Measurements from ENCODE around the gene FNTB. TPM values are rescaled to one million over a fixed set of nuclear protein-coding genes. Genes with fewer than 3 reads are reported as not detected.

Gene FNTB
- total RNA-seq, 1 donor from 2014 or later: 13.3 TPM

DNA sequence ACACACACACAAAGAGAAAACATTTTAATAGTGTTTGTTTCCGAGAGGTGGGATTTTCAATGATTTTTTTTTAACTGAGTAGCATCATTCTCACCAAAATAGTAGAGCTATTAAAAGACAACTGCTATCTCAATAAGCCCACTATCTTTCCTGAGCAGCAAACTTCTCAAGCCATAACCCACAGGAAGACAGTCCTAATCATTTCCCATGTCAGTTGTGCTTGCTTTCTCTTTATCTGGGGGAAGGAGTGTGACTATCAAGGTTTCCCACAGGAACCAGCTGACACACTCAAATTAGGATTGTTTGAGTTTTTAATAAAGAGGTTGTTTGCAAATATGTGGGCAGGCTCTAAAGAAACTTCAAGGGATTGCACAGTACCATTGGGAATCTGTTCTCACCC, 120.5 kb downstream of the FNTB start:
- intact Hi-C loops (cut with DNase I): loop anchor here (10.0 kb wide), 1 partner anchor 48 kb away; no protein-coding TSS in a partner anchor
- no peak for DNase-seq (ENCODE audit: extremely low spot score in 2 of 2)
- Histone ChIP-seq H3K27me3 (no peaks in the 10 kb centered on the region), H3K4me1 (peaks cover 7% of the 10 kb centered on the region), H3K27ac (no peak overlapping the region), H3K9me3 (no peaks in the 10 kb centered on the region), H3K36me3 (no peaks in the 10 kb centered on the region), H3K4me3 (no peak overlapping the region)
- TF ChIP-seq, protein P1, sequence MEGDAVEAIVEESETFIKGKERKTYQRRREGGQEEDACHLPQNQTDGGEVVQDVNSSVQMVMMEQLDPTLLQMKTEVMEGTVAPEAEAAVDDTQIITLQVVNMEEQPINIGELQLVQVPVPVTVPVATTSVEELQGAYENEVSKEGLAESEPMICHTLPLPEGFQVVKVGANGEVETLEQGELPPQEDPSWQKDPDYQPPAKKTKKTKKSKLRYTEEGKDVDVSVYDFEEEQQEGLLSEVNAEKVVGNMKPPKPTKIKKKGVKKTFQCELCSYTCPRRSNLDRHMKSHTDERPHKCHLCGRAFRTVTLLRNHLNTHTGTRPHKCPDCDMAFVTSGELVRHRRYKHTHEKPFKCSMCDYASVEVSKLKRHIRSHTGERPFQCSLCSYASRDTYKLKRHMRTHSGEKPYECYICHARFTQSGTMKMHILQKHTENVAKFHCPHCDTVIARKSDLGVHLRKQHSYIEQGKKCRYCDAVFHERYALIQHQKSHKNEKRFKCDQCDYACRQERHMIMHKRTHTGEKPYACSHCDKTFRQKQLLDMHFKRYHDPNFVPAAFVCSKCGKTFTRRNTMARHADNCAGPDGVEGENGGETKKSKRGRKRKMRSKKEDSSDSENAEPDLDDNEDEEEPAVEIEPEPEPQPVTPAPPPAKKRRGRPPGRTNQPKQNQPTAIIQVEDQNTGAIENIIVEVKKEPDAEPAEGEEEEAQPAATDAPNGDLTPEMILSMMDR (IDR thresholded peaks at IDR 0.05): no peak
- TF ChIP-seq POLR2AphosphoS5 (IDR thresholded peaks at IDR 0.05; ENCODE audit: insufficient read depth in 1 of 2, low read depth in 1 of 2) (no peak), POLR2A (IDR thresholded peaks at IDR 0.05) (no peak)

DNA sequence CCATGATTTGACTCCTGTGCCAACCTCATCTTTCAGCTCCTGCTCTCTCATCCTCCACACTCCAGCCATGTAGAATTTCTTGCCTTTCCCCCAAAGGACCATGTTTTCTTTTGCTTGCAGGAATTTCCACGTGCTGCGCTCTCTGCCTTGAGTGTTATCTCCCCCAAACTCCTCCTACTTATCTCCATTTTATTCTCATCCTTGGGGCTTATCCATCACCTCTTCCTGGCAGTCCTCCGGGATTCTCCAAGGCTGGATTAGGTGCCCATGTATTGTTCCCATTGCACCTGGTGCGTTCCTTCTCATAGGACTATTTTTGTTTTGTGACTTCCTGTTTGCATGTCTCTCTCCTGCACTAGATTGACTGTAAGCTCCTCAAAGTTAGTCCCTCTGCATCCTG, 122.7 kb downstream of the FNTB start:
- H3K27me3 ChIP-seq: no peaks in the 10 kb centered on the region
- H3K4me3 ChIP-seq: no peak overlapping the region
- no peaks in the 10 kb centered on the region for H3K4me1 ChIP-seq
- intact Hi-C loops (cut with DNase I): loop anchor here (10.0 kb wide), 1 partner anchor 45 kb away; no protein-coding TSS in a partner anchor
- H3K27ac ChIP-seq: no peak overlapping the region
- no peak for DNase-seq (ENCODE audit: extremely low spot score in 2 of 2)
- no peaks in the 10 kb centered on the region for H3K36me3 ChIP-seq
- no peaks in the 10 kb centered on the region for H3K9me3 ChIP-seq
- TF ChIP-seq, protein P1 (IDR thresholded peaks at IDR 0.05): no peak
- TF ChIP-seq POLR2AphosphoS5 (IDR thresholded peaks at IDR 0.05; ENCODE audit: insufficient read depth in 1 of 2, low read depth in 1 of 2) (no peak), POLR2A (IDR thresholded peaks at IDR 0.05) (no peak)

DNA sequence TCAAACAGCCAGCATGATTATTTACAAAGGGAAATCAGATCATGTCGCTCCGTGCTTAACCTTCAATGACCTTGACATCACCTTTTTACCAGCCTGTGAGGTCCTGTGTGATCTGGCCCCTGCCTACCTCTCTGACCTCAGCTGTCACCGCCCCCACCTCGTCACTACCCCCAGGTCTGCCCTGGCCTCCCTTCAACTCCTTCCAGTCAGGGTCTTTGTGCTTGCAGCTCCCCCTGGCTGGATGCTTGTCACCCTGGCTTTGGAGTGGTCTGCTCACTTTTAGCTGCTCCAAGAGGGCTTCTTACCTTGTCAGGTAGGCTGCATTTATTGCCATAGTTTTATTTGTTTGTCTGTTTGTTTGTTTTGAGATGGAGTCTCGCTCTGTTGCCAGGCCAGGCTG, 123.8 kb downstream of the FNTB start:
- TF ChIP-seq, protein P1 (IDR thresholded peaks at IDR 0.05): no peak
- no peak for TF ChIP-seq POLR2A (IDR thresholded peaks at IDR 0.05)
- no peak for TF ChIP-seq POLR2AphosphoS5 (IDR thresholded peaks at IDR 0.05; ENCODE audit: insufficient read depth in 1 of 2, low read depth in 1 of 2)
- Histone ChIP-seq H3K27me3 (no peaks in the 10 kb centered on the region), H3K27ac (no peak overlapping the region), H3K4me1 (no peaks in the 10 kb centered on the region), H3K9me3 (no peaks in the 10 kb centered on the region), H3K36me3 (no peaks in the 10 kb centered on the region), H3K4me3 (no peak overlapping the region)
- intact Hi-C loops (cut with DNase I): no loop called here
- DNase-seq (ENCODE audit: extremely low spot score in 2 of 2): no peak

Small RNA genes within 50 kb of the gene (microRNA-seq; reads per million reads assigned to microRNA genes)
- not detected for gene MIR4706 (ENCODE audit: borderline number of aligned reads, borderline replicate concordance)

Small RNA genes within 50 kb of the gene (small RNA-seq; reads per million reads assigned to genes)
- not detected for gene MIR4706

Other genes with a start within 250 kb of the FNTB start
- gene SPTB, start 107.0 kb upstream of the FNTB start, total RNA-seq: 0.98 TPM
- gene CHURC1, start 72.4 kb upstream of the FNTB start, total RNA-seq: 57.9 TPM
- 77.3 TPM for gene GPX2, start 44.1 kb upstream of the FNTB start, total RNA-seq
- gene RAB15, start 14.6 kb upstream of the FNTB start, total RNA-seq: 8.3 TPM
- gene MAX, start 115.6 kb downstream of the FNTB start, total RNA-seq: 71.7 TPM